HEK293T (cell line): Measurements from ENCODE around the gene GCNT2.

Experiments
- ARNT ChIP-seq: fragments of 450-650 bp; IDR thresholded peaks from 2 replicates; pipeline ENCODE4 v1.6.1; 2017; ENCODE audit warnings: mild to moderate bottlenecking
- BHLHE40 ChIP-seq: fragments of 450-650 bp; IDR thresholded peaks from 2 replicates; pipeline ENCODE4 v1.6.1; 2016; ENCODE audit warnings: mild to moderate bottlenecking, moderate library complexity, borderline replicate concordance
- CTBP1 ChIP-seq: fragments of 450-650 bp; IDR thresholded peaks from 2 replicates; pipeline ENCODE4 v1.6.1; 2016; ENCODE audit warnings: borderline replicate concordance
- ELF4 ChIP-seq: fragments of 450-650 bp; IDR thresholded peaks from 2 replicates; pipeline ENCODE4 v1.6.1; 2017; ENCODE audit warnings: antibody characterized with exemption
- FOXM1 ChIP-seq: fragments of 450-650 bp; IDR thresholded peaks from 2 replicates; pipeline ENCODE4 v1.6.1; 2017; ENCODE audit warnings: mild to moderate bottlenecking, borderline replicate concordance
- SUZ12 ChIP-seq: fragments of 450-650 bp; IDR thresholded peaks from 2 replicates; pipeline ENCODE4 v1.6.1; 2016; ENCODE audit warnings: mild to moderate bottlenecking
- TARDBP ChIP-seq: fragments of 450-650 bp; IDR thresholded peaks from 2 replicates; pipeline ENCODE4 v1.6.1; 2016

GRCh38 chr6:10659699-10660348 lies 138.7 kb downstream of the GCNT2 start:
- TF ChIP-seq SUZ12 (no peak), ARNT (no peak), ELF4 (no peak), BHLHE40 (no peak), CTBP1 (no peak), TARDBP (no peak), FOXM1 (no peak)
